IPS-NIHi7 (cell line): Measurements from ENCODE around the gene ACSF2.

ENCODE experiments used
- DNase-seq: peaks from one replicate; pipeline ENCODE4 v3.0.0; 2012; ENCODE audit warnings: mixed read lengths; ENCODE audit errors: extremely low spot score

Gene ACSF2

GRCh38 chr17:50478391-50479381 lies 52.7 kb downstream of the ACSF2 start, which contains the start of gene RSAD1:
Gene RSAD1, plus strand, starts transcription at chr17:50478860. Its CDS starts 25 bp downstream, at chr17:50478885.
- DNase-seq = peak; percentile 91

GRCh38 chr17:50479522-50480141 lies 53.6 kb downstream of the ACSF2 start:
- peak; percentile 87 for DNase-seq

GRCh38 chr17:50480142-50480764 lies 54.2 kb downstream of the ACSF2 start:
- no peak for DNase-seq

GRCh38 chr17:50480854-50481490 lies 55.0 kb downstream of the ACSF2 start:
- no peak for DNase-seq

- DNase-seq = no peak
Measured at GRCh38 chr17:50481648-50482047, 55.6 kb downstream of the ACSF2 start.

- no peak for DNase-seq
Measured at GRCh38 chr17:50482110-50482509, 56.1 kb downstream of the ACSF2 start.

- peak; percentile 85 for DNase-seq
Measured at GRCh38 chr17:50482516-50482915, 56.5 kb downstream of the ACSF2 start.

- no peak for DNase-seq
Measured at GRCh38 chr17:50483266-50483665, 57.2 kb downstream of the ACSF2 start.

- no peak for DNase-seq
Measured at GRCh38 chr17:50484386-50485155, 58.6 kb downstream of the ACSF2 start.

GRCh38 chr17:50487213-50488096 lies 61.4 kb downstream of the ACSF2 start:
- no peak for DNase-seq

- DNase-seq = no peak
Measured at GRCh38 chr17:50488880-50489279, 62.9 kb downstream of the ACSF2 start.

GRCh38 chr17:50491505-50491904 lies 65.5 kb downstream of the ACSF2 start:
- no peak for DNase-seq

- no peak for DNase-seq
Measured at GRCh38 chr17:50492214-50492613, 66.2 kb downstream of the ACSF2 start.

- no peak for DNase-seq
Measured at GRCh38 chr17:50493744-50494143, 67.7 kb downstream of the ACSF2 start.

GRCh38 chr17:50495217-50495823 lies 69.3 kb downstream of the ACSF2 start:
- no peak for DNase-seq

- DNase-seq = no peak
Measured at GRCh38 chr17:50495918-50496317, 69.9 kb downstream of the ACSF2 start.

- no peak for DNase-seq
Measured at GRCh38 chr17:50498021-50498874, 72.2 kb downstream of the ACSF2 start.

GRCh38 chr17:50499270-50499669 lies 73.3 kb downstream of the ACSF2 start:
- DNase-seq = no peak

- no peak for DNase-seq
Measured at GRCh38 chr17:50499721-50500120, 73.7 kb downstream of the ACSF2 start.
